ENCODE results near the gene TEX13B.

Gene TEX13B

GRCh38 chrX:107940095-107940494 lies 42.1 kb downstream of the TEX13B start:
- no peak for TF ChIP-seq CTCF (IDR thresholded peaks at IDR 0.05; ENCODE audit: low read depth, low read length, missing control alignments)
- H3K4me3 ChIP-seq (ENCODE audit: low read depth, low read length): no peak overlapping the region
- DNase-seq (ENCODE audit: low read depth): no peak

- H3K4me3 ChIP-seq (ENCODE audit: low read depth, low read length): no peak overlapping the region
- TF ChIP-seq CTCF (IDR thresholded peaks at IDR 0.05; ENCODE audit: low read depth, low read length, missing control alignments): no peak
- no peak for DNase-seq (ENCODE audit: low read depth)
Measured at GRCh38 chrX:107936434-107936730, 45.8 kb downstream of the TEX13B start.

- no peak for TF ChIP-seq CTCF (IDR thresholded peaks at IDR 0.05; ENCODE audit: low read depth, low read length, missing control alignments)
- DNase-seq (ENCODE audit: low read depth): no peak
Measured at GRCh38 chrX:107935664-107936433, 46.3 kb downstream of the TEX13B start.

GRCh38 chrX:107935200-107935599 lies 47.0 kb downstream of the TEX13B start:
- no peak for DNase-seq (ENCODE audit: low read depth)
- H3K4me3 ChIP-seq (ENCODE audit: low read depth, low read length): no peak overlapping the region
- TF ChIP-seq CTCF (IDR thresholded peaks at IDR 0.05; ENCODE audit: low read depth, low read length, missing control alignments): no peak

More at GRCh38 chrX:107935664-107936433, 46.3 kb downstream of the TEX13B start:
- H3K4me3 ChIP-seq (ENCODE audit: low read depth, low read length): no peak overlapping the region

- no peak for DNase-seq (ENCODE audit: low read depth)
Measured at GRCh38 chrX:107934262-107934661, 47.9 kb downstream of the TEX13B start.

More at GRCh38 chrX:107934262-107934661, 47.9 kb downstream of the TEX13B start:
- no peak overlapping the region for H3K4me3 ChIP-seq (ENCODE audit: low read depth, low read length)
- TF ChIP-seq CTCF (IDR thresholded peaks at IDR 0.05; ENCODE audit: low read depth, low read length, missing control alignments): no peak
